Astrocyte of the cerebellum (primary cell): Measurements from ENCODE around the gene CLASP1.

Experiments used
- DNase-seq: peaks from one replicate; pipeline ENCODE4 v3.0.0-alpha.2; 2011; ENCODE audit warnings: low read depth
- H3K4me3 ChIP-seq: 2 replicates; pipeline ENCODE4 v1.5.1; 2011; ENCODE audit warnings: mild to moderate bottlenecking, low read depth, low read length, moderate library complexity
- in situ Hi-C: cut with HindIII; loops from 2 replicates; pipeline ENCODE4 v1.10.0; 2017; ENCODE audit warnings: low sequenced_read_pairs
- TF ChIP-seq, protein P1 (sequence below): IDR thresholded peaks from 2 replicates; pipeline ENCODE4 v1.5.1; 2012; ENCODE audit warnings: low read length, low read depth, moderate library complexity, mild to moderate bottlenecking; ENCODE audit errors: missing control alignments

CLASP1 gene

GRCh38 chr2:121468936-121469335 is 180.3 kb downstream of the CLASP1 start:
- in situ Hi-C loops: no loop called here
- no peak overlapping the region for H3K4me3 ChIP-seq
- TF ChIP-seq, protein P1, sequence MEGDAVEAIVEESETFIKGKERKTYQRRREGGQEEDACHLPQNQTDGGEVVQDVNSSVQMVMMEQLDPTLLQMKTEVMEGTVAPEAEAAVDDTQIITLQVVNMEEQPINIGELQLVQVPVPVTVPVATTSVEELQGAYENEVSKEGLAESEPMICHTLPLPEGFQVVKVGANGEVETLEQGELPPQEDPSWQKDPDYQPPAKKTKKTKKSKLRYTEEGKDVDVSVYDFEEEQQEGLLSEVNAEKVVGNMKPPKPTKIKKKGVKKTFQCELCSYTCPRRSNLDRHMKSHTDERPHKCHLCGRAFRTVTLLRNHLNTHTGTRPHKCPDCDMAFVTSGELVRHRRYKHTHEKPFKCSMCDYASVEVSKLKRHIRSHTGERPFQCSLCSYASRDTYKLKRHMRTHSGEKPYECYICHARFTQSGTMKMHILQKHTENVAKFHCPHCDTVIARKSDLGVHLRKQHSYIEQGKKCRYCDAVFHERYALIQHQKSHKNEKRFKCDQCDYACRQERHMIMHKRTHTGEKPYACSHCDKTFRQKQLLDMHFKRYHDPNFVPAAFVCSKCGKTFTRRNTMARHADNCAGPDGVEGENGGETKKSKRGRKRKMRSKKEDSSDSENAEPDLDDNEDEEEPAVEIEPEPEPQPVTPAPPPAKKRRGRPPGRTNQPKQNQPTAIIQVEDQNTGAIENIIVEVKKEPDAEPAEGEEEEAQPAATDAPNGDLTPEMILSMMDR: no peak
- DNase-seq: no peak

GRCh38 chr2:121459291-121459690 is 190.0 kb downstream of the CLASP1 start:
- H3K4me3 ChIP-seq: no peak overlapping the region
- in situ Hi-C loops: no loop called here
- TF ChIP-seq, protein P1: no peak
- no peak for DNase-seq

DNA sequence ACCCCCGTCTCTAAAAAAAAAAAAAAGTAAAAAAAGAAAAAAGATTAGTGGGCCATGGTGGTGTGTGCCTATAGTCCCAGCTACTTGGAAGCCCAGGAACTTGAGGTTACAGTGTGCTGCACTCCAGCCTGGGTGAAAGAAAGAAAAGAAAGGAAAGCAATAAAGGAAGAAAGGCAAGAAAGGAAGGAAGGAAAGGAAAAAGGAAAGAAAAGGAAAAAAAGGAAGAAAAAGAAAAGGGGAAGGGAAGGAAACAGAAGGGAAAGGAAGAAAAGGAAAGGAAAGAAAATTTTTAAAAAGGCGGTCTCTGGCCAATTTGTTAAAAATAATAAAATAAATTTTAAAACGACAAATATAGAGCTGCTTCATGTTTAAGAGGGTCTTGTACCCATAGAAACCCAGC is 192.9 kb downstream of the CLASP1 start:
- DNase-seq: no peak
- TF ChIP-seq, protein P1: no peak
- in situ Hi-C loops: no loop called here
- H3K4me3 ChIP-seq: no peak overlapping the region

GRCh38 chr2:121455446-121455845 is 193.8 kb downstream of the CLASP1 start:
- TF ChIP-seq, protein P1: no peak
- in situ Hi-C loops: no loop called here
- no peak overlapping the region for H3K4me3 ChIP-seq
- no peak for DNase-seq

DNA sequence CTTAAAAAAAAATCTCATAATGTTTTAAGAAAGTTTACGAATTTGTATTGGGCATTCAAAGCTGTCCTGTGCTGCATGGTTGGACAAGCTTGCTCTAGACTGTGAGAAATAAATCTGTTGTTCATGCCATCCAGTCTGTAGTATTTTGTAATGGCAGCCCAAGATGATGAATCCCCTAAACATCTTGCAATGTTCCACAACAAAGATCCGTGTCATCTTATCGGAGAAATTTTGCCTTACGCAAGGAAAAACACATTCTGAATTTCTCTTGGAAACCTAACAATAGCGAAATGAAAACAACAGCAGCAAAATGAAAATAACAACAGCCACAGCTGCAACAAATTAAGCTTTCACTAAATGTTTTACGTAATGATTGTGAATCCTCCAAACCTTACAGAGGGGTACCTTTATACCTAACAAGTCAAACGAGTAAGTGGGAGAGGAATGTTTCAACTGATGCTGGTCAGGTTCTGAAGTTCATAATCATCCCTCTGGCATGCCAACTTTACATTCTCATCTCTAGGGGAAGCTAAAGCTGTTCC is 194.6 kb downstream of the CLASP1 start:
- no peak for DNase-seq
- H3K4me3 ChIP-seq: no peak overlapping the region
- in situ Hi-C loops: no loop called here
- TF ChIP-seq, protein P1: no peak

DNA sequence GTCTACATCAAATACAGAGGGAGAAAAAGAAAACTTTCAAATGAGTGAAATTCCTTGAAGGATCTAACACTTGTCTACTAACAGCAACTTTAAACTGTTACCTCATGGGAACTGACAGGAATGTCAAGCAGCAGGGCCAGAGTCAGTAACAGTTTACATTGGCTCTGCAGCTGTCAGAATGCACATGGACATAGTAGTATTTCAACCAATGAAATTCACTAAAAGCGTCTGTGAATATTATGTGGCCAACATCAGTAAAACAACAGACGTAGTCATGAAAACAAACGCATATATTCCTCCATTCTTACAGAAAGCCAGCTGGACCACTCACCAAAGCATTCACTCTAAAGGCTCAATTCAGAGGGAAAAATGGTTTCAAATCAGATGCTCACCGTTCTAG is 197.9 kb downstream of the CLASP1 start:
- TF ChIP-seq, protein P1: no peak
- no peak overlapping the region for H3K4me3 ChIP-seq
- DNase-seq: no peak
- in situ Hi-C loops: no loop called here

GRCh38 chr2:121450301-121450700 is 199.0 kb downstream of the CLASP1 start:
- in situ Hi-C loops: no loop called here

More at GRCh38 chr2:121450301-121450700, 199.0 kb downstream of the CLASP1 start:
- no peak for DNase-seq
- H3K4me3 ChIP-seq: no peak overlapping the region
- TF ChIP-seq, protein P1: no peak
